ENCODE results near the gene GPATCH4. TPM values are rescaled to one million over a fixed set of nuclear protein-coding genes. Genes with fewer than 3 reads are reported as not detected.

Gene GPATCH4
- total and polyA plus RNA-seq, 4 donors = 7.6 to 23.6 (median 16.3) TPM

DNA sequence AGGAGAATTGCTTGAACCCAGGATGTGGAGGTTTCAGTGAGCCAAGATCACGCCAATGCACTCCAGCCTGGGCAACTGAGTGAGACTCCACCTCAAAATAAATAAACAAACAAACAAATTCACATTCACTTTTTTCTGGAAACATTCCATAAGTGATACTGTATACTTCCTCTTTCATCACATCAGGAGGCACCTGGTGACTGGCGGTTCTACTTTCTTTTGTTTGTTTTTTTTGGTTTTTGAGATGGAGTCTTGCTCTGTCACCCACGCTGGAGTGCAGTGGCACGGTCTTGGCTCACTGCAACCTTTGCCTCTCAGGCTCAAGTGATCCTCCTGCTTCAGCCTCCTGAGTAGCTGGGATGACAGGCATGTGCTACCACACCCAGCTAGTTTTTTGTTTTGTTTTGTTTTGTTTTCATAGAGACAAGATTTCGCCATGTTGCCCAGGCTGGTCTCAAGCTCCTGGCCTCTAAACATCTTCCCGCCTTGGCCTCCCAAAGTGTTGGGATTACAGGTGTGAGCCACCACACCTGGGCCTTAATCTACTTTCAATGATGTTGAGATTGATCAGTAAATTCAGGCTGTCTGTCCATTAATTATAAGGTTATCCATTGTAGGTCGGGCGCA lies 28.7 kb upstream of the GPATCH4 start:
- no peaks in the 10 kb centered on the region for H3K36me3 ChIP-seq (ENCODE audit: control insufficient read depth in 4 of 4, insufficient read depth in 3 of 4, low read depth in 1 of 4, low read length in 3 of 4)
- peaks cover 2 to 13% (median 8%) of the 10 kb centered on the region in 4 donors for H3K4me1 ChIP-seq (ENCODE audit: control insufficient read depth in 4 of 4, insufficient read depth in 4 of 4, low read length in 3 of 4)
- no peak overlapping the region for H3K9ac ChIP-seq (ENCODE audit: low read depth in 1 of 2, low read length in 2 of 2)
- WGBS = 80% methylated on average over 8 of the region's 8 CpGs
- TF ChIP-seq HNF4G (IDR thresholded peaks at IDR 0.05) (no peak), RAD21 (IDR thresholded peaks at IDR 0.05) (no peak), HNF4A (conservative IDR thresholded peaks at IDR 0.05) (no peak), YY1 (IDR thresholded peaks at IDR 0.05) (no peak)
- H3K9me3 ChIP-seq (ENCODE audit: control insufficient read depth in 4 of 4, low read length in 3 of 4) = no peaks in the 10 kb centered on the region
- no peak overlapping the region for H3K27ac ChIP-seq (ENCODE audit: low read depth in 1 of 2, low read length in 2 of 2)
- H3K27me3 ChIP-seq (ENCODE audit: control insufficient read depth in 4 of 4, insufficient read depth in 4 of 4, low read length in 3 of 4) = peaks cover 2 to 15% (median 4%) of the 10 kb centered on the region in 4 donors
- no peak for DNase-seq (ENCODE audit: low spot score)
- H3K4me3 ChIP-seq (ENCODE audit: low read depth in 1 of 3, low read length in 3 of 3) = no peak overlapping the region

DNA sequence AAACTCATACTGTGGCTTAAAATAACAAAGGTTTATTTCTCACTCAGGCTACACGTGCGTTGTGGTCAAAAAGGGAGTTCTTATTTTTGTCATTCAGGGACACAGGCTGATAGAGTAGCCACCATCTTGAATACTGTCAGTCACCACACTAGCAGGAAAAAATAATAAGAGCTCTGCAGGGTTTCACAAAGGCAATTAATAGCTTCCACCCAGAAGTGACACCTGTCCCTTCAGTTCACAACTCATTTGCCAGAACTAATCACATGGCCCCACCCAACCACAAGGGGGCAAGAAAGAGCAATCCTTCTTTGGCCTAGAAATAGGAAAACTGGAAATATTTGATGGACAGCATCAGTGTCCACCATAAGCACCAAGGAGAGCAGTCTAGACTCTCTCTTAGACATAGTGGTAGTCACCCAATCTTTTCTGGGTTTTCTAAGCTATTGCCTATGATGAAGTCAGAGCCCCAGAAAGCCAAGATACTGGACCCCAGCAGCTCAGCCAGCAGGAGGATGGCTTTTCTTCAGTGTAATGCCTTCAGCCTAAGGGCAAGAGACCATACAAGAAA lies 26.1 kb upstream of the GPATCH4 start:
- H3K4me3 ChIP-seq (ENCODE audit: low read depth in 1 of 3, low read length in 3 of 3) = no peak overlapping the region
- H3K4me1 ChIP-seq (ENCODE audit: control insufficient read depth in 4 of 4, insufficient read depth in 4 of 4, low read length in 3 of 4) = peaks cover 7 to 23% (median 15%) of the 10 kb centered on the region in 4 donors
- no peaks in the 10 kb centered on the region for H3K36me3 ChIP-seq (ENCODE audit: control insufficient read depth in 4 of 4, insufficient read depth in 3 of 4, low read depth in 1 of 4, low read length in 3 of 4)
- DNase-seq (ENCODE audit: low spot score) = no peak
- H3K27me3 ChIP-seq (ENCODE audit: control insufficient read depth in 4 of 4, insufficient read depth in 4 of 4, low read length in 3 of 4) = peaks cover 5 to 17% (median 10%) of the 10 kb centered on the region in 4 donors
- no peak overlapping the region for H3K9ac ChIP-seq (ENCODE audit: low read depth in 1 of 2, low read length in 2 of 2)
- WGBS = 84% methylated on average over 2 of the region's 2 CpGs
- H3K27ac ChIP-seq (ENCODE audit: low read depth in 1 of 2, low read length in 2 of 2) = no peak overlapping the region
- peak; percentile 51 to 66 for TF ChIP-seq RAD21 (IDR thresholded peaks at IDR 0.05)
- TF ChIP-seq, protein P1, sequence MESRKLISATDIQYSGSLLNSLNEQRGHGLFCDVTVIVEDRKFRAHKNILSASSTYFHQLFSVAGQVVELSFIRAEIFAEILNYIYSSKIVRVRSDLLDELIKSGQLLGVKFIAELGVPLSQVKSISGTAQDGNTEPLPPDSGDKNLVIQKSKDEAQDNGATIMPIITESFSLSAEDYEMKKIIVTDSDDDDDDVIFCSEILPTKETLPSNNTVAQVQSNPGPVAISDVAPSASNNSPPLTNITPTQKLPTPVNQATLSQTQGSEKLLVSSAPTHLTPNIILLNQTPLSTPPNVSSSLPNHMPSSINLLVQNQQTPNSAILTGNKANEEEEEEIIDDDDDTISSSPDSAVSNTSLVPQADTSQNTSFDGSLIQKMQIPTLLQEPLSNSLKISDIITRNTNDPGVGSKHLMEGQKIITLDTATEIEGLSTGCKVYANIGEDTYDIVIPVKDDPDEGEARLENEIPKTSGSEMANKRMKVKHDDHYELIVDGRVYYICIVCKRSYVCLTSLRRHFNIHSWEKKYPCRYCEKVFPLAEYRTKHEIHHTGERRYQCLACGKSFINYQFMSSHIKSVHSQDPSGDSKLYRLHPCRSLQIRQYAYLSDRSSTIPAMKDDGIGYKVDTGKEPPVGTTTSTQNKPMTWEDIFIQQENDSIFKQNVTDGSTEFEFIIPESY (IDR thresholded peaks at IDR 0.05) = no peak
- TF ChIP-seq, protein P2, sequence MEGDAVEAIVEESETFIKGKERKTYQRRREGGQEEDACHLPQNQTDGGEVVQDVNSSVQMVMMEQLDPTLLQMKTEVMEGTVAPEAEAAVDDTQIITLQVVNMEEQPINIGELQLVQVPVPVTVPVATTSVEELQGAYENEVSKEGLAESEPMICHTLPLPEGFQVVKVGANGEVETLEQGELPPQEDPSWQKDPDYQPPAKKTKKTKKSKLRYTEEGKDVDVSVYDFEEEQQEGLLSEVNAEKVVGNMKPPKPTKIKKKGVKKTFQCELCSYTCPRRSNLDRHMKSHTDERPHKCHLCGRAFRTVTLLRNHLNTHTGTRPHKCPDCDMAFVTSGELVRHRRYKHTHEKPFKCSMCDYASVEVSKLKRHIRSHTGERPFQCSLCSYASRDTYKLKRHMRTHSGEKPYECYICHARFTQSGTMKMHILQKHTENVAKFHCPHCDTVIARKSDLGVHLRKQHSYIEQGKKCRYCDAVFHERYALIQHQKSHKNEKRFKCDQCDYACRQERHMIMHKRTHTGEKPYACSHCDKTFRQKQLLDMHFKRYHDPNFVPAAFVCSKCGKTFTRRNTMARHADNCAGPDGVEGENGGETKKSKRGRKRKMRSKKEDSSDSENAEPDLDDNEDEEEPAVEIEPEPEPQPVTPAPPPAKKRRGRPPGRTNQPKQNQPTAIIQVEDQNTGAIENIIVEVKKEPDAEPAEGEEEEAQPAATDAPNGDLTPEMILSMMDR (IDR thresholded peaks at IDR 0.05; ENCODE audit: low read depth, low read length, missing input control) = peak; percentile 47
- TF ChIP-seq FOXA2 (IDR thresholded peaks at IDR 0.05) = no peak
- no peaks in the 10 kb centered on the region for H3K9me3 ChIP-seq (ENCODE audit: control insufficient read depth in 4 of 4, low read length in 3 of 4)

DNA sequence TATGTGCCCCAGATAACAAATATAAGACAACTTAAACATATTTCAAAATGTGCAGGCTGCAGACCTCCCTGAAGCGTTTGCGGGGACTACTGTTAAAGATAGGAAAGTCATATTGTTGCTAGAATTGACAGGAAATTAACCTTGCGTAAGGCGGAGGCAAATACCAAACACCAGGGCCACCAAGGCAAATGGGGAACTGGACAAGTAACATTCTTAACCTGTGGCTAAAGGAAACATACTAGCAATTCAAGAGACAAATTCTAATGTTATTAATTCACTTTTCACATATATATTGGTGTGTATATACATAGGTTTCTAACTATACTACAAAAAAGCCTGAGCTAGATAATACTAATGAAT lies 24.8 kb upstream of the GPATCH4 start:
- Histone ChIP-seq H3K9ac (ENCODE audit: low read depth in 1 of 2, low read length in 2 of 2) (no peak overlapping the region), H3K4me1 (ENCODE audit: control insufficient read depth in 4 of 4, insufficient read depth in 4 of 4, low read length in 3 of 4) (peaks cover 7 to 23% (median 15%) of the 10 kb centered on the region in 4 donors), H3K36me3 (ENCODE audit: control insufficient read depth in 4 of 4, insufficient read depth in 3 of 4, low read depth in 1 of 4, low read length in 3 of 4) (no peaks in the 10 kb centered on the region), H3K27ac (ENCODE audit: low read depth in 1 of 2, low read length in 2 of 2) (no peak overlapping the region), H3K27me3 (ENCODE audit: control insufficient read depth in 4 of 4, insufficient read depth in 4 of 4, low read length in 3 of 4) (peaks cover 5 to 17% (median 7%) of the 10 kb centered on the region in 4 donors), H3K9me3 (ENCODE audit: control insufficient read depth in 4 of 4, low read length in 3 of 4) (no peaks in the 10 kb centered on the region), H3K4me3 (ENCODE audit: low read depth in 1 of 3, low read length in 3 of 3) (no peak overlapping the region)
- TF ChIP-seq TAF1 (conservative IDR thresholded peaks at IDR 0.05) (no peak), RAD21 (IDR thresholded peaks at IDR 0.05) (no peak), NR2F2 (IDR thresholded peaks at IDR 0.05) (no peak), HNF4A (conservative IDR thresholded peaks at IDR 0.05) (no peak), RXRA (IDR thresholded peaks at IDR 0.05) (no peak), SP1 (IDR thresholded peaks at IDR 0.05) (no peak)
- 46% methylated on average over 4 of the region's 4 CpGs for WGBS
- no peak for DNase-seq (ENCODE audit: low spot score)

Measured in liver (tissue), 9 donors.